ENCODE results near the gene ANGEL2.
"Not testable (repeated sequence)": the region's sequence is repeated elsewhere in the genome, so short reads cannot be mapped to it uniquely, and the experiment has no call there.

ANGEL2 gene

GRCh38 chr1:213015099-213016050, at the start of gene ANGEL2:
Gene ANGEL2, minus strand, starts transcription at chr1:213015867. Its CDS starts 196 bp downstream, at chr1:213015671.
- DNase-seq (ENCODE audit: low read depth, low spot score): peak; percentile 97

- DNase-seq (ENCODE audit: low read depth, low spot score): no peak
Measured at GRCh38 chr1:213061263-213061662, 45.6 kb upstream of the ANGEL2 start.

GRCh38 chr1:213060836-213061235, 45.2 kb upstream of the ANGEL2 start:
- no peak for DNase-seq (ENCODE audit: low read depth, low spot score)

- DNase-seq (ENCODE audit: low read depth, low spot score): no peak
Measured at GRCh38 chr1:213057264-213058059, 41.8 kb upstream of the ANGEL2 start.

- no peak for DNase-seq (ENCODE audit: low read depth, low spot score)
Measured at GRCh38 chr1:213055767-213056166, 40.1 kb upstream of the ANGEL2 start.

GRCh38 chr1:213054733-213055591, 39.3 kb upstream of the ANGEL2 start:
- no peak for DNase-seq (ENCODE audit: low read depth, low spot score)

GRCh38 chr1:213054142-213054541, 38.5 kb upstream of the ANGEL2 start:
- DNase-seq (ENCODE audit: low read depth, low spot score): no peak

GRCh38 chr1:213053455-213053854, 37.8 kb upstream of the ANGEL2 start:
- DNase-seq (ENCODE audit: low read depth, low spot score): no peak

GRCh38 chr1:213051881-213052202, 36.2 kb upstream of the ANGEL2 start:
- no peak for DNase-seq (ENCODE audit: low read depth, low spot score)

GRCh38 chr1:213051127-213051880, 35.6 kb upstream of the ANGEL2 start, which contains the start of gene RPS6KC1:
Gene RPS6KC1, plus strand, starts transcription at chr1:213051241. Its CDS starts 164 bp downstream, at chr1:213051405.
- DNase-seq (ENCODE audit: low read depth, low spot score): peak; percentile 85

- no peak for DNase-seq (ENCODE audit: low read depth, low spot score)
Measured at GRCh38 chr1:213050745-213051126, 35.1 kb upstream of the ANGEL2 start.

GRCh38 chr1:213049232-213049631, 33.6 kb upstream of the ANGEL2 start:
- DNase-seq (ENCODE audit: low read depth, low spot score): no peak

GRCh38 chr1:213045321-213046226, 29.9 kb upstream of the ANGEL2 start:
- not testable (repeated sequence) for DNase-seq (ENCODE audit: low read depth, low spot score)

GRCh38 chr1:213041443-213041842, 25.8 kb upstream of the ANGEL2 start:
- no peak for DNase-seq (ENCODE audit: low read depth, low spot score)

- no peak for DNase-seq (ENCODE audit: low read depth, low spot score)
Measured at GRCh38 chr1:213035573-213035972, 19.9 kb upstream of the ANGEL2 start.

GRCh38 chr1:213034713-213035112, 19.0 kb upstream of the ANGEL2 start:
- no peak for DNase-seq (ENCODE audit: low read depth, low spot score)

- no peak for DNase-seq (ENCODE audit: low read depth, low spot score)
Measured at GRCh38 chr1:213032651-213033050, 17.0 kb upstream of the ANGEL2 start.

- DNase-seq (ENCODE audit: low read depth, low spot score): not testable (repeated sequence)
Measured at GRCh38 chr1:213027024-213027423, 11.4 kb upstream of the ANGEL2 start.

GRCh38 chr1:213020016-213020415, 4.3 kb upstream of the ANGEL2 start:
- no peak for DNase-seq (ENCODE audit: low read depth, low spot score)

GRCh38 chr1:213019450-213019849, 3.8 kb upstream of the ANGEL2 start:
- no peak for DNase-seq (ENCODE audit: low read depth, low spot score)

Measured in ELF-1 (cell line).